SKM-1 (cell line): ENCODE measurements around the gene USP13.
"Not testable (repeated sequence)": the region's sequence is repeated elsewhere in the genome, so short reads cannot be mapped to it uniquely, and the experiment has no call there.

ENCODE experiments used
- DNase-seq: peaks from one replicate; lab custom pipeline; 2025; ENCODE audit not compliant: unreplicated experiment; lab: John Stamatoyannopoulos, UW

USP13 gene

DNA sequence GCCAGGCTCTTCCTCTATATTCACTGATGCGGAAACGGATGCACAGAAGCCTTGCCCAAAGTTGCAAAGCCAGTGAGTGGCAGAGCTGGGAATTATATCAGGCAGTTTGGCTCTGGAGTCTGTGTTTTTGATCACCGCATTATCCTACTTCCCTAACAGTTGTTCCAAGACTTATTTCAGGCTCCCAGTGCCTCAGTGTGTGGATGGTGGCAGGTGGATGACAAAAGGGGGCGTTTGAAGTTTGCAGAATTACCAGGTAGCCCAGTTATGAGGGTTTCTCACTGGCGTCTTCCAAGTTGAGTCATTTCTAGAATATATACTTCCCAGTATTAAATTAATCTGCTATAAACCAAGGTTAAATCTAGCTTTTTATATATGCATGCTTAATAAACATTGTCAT, 81.0 kb downstream of the USP13 start:
- no peak for DNase-seq

DNA sequence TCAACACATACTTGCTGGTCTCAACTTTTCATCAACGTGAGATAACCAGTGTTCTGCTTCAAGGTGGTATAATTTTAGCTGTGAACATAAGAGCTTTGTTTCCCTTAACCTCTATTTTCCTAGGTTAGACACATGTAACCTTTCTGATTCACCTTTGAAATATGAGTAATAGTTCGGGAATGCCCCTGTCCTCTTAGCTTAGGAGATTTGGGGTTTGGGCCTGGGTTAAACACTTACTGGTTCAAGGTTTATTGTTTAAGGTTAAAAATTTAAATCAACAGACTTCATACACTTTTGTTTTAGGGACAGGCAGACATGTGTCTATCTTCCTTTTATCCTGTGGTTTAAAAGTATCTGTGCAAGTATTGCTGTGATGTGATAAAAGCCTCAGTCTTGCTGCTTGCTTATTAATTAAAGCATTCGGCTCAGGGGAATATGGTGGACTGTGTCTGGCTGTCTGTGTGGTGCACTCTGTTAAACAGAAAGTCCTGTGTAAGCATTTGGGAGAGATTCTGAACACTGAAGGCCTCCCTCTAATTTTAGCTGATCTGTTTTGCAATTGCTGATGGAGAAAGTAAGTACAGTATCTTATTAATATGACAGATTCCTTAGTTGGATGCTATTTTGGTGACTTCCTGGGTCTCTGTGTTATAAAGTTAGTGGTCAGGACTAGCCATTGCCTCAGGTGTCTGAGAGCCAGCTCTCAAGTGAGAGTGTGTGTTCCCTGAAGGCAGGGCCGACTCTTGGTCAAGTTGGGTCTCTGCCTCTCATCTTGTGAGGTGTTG, 81.8 kb downstream of the USP13 start:
- no peak for DNase-seq

DNA sequence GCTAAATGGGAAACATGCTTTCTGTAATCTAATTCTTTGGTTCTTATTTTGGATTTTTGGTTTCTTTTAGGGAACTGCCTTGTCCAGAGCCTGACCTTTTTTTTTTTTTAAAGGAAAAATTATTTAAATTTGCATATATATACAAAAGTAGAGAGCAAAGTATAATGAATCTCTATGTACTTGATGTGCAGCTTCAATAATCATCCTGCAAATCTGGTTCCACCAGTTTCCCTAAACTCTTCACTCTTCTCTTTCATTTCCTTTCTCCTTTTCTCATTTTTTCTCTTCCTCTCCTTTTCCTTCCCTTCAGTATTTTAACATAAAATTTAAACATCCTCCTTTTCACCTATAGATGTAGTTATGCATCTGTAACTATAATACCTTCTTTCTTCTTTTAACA, 82.5 kb downstream of the USP13 start:
- DNase-seq: no peak

DNA sequence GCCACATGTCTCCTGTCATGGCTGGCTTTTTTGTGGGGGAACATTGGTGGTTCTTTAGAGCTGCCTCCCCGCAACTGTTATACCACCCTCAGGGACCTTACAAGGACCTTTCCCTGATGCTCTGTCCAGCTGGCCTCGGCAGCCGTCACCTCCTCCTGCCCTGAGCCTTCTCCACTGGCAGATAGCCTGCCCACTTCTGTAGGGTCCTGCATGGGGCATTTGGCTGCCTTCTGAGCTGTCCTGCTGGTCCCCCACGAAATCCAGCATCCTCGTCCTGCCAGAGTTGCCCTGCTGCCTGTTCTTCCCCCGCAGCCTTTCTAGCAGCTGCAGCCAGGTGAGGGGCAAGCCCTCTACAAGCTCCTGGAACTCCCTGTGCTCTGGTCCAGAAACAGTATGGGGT, 86.2 kb downstream of the USP13 start:
- no peak for DNase-seq

DNA sequence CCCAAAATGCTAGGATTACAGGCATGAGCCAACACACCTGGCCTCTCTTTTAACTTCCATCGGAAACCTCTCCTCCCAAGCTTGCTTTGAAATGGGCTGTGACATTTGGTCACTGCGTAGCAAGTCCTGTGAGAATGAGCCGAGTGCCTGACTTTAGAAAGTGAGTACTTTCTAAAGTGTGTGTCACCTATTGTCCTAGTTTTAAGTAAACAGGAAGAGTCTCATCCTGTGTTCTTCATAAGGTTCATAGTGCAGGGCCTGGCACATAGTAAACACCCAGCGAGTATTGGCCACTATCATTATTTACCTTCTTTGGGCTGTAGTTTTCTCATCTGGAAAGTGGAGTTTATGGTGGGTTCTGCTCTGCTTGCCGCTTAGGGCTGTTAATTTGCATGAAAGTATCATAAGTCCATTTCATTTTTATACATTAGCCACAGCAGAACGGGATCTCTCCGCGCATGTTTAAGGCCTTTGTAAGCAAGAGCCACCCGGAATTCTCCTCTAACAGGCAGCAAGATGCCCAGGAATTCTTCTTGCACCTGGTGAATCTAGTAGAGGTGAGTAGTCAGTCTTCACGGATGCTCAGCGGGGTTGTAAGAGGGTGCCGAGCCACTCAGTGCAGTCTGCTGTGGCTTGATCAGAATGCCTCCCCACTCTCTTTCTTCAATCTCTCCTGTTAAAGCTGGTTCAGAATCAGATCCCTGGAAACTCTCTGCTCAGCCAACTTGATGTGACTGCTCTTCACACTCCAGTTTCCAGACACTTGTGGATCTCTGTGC, 87.2 kb downstream of the USP13 start:
- no peak for DNase-seq

DNA sequence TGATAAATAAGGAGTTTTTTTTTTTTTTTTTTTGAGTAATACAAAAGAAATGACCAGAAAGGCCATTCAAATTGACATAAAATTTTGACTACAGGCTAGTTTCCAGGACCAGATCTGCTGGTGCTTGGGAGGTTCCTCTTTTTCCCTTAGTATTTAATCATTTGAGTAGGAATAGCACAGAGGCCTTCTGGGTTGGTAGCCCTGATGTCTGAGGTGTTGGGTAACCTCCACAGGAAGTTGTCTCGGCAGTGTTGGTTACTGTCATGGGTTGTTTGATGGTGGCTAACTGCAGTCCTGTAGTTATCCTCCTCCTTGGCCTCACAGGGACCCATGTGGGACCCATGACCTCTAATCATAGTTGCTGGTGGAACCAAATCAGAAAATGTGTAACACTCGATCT, 91.1 kb downstream of the USP13 start:
- peak; percentile 57 for DNase-seq

DNA sequence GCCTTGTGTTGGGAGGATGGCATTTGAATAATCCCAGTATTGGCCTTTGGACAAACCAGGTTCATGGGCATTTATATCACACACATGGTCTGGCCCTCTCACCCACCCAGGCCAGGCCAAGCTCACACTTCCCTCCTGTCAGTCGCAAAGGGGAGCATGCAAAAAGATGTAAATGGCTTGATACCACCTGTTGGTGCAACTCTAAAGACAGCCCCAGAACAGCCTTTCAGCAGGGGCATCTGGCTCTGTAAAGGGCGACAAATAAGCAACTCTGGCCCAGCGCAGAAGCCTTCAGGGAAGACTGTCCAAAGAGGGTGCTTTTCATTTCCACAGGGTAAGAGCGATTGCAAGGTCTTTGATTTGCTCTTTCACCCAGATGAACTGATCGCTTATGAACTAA, 91.8 kb downstream of the USP13 start:
- DNase-seq: no peak

DNA sequence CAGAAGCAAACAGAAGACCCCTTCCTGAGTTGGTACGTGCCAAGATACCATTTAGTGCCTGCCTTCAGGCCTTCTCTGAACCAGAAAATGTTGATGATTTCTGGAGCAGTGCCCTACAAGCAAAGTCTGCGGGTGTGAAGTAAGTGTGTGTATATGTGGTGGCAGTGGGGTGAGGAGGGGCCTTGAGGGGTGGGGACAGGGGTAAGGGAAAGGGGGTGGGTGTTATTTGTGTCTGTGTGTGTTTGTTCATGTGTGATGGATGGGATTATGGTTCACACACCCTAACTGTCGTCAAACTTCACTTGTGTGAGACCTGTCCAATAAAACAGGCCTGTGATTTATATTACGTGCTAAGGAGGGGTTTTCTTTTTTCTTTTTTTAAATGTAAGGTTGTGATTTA, 92.2 kb downstream of the USP13 start:
- DNase-seq: no peak

DNA sequence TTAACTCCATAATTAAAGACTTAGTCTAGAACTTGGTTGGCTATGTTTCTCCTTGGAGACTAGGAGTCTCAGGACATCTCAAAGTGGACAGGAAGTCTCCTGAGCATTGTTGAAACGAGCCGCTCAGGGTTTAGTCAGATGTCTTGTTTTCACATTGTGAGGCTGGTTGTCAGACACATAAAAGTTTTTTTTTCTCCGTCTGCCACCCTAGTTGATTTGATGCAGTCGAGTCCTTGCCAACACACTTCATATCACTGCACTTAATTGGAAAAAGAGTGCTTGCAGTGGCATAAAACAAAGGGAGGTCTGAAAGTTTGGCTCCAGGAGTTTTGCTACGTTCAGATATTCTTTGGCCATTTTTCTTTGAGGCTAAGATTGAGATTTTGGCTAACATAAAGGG, 92.9 kb downstream of the USP13 start:
- no peak for DNase-seq

DNA sequence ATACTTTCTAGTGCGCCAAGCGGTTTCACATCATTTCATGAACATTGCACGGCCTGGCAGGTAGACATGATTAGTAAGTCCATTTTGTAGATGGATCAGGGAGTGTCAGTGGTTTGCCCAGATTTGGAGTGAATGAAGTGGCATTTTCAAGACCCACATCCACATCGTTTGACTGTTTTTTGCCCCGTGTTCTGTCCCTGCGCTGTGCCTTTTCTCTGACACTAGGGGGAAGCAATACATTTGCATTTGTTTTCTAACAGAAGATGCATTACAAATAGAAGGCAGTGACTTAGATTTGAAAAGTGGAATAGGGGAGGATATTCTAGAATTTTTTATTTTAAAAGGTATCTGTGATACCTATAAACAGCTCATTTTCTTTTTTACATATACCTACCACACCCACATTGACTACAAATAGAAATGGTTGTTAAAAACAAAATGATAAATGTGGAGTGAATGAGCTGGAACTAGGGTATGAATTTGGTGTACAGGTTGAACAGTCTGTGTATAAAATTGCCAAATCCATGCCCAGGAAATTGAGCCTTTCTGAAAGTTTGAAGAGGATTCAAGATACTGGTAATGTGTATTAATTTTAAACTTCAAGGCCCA, 98.0 kb downstream of the USP13 start:
- DNase-seq: peak; percentile 8

DNA sequence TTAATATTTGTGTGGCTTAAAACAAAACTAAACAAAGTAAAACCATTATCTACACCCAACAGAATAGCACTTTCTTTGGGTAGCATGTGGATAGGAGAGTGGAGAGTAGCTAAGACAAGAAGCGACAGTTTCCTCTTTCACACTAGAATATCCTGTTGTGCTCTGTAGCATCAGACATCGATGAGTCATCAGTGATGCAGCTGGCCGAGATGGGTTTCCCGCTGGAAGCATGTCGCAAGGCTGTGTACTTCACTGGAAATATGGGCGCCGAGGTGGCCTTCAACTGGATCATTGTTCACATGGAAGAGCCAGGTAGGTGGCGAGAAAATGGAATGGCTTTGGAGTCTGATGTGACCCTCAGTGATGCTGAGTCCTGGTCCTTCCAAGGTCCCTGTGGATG, 108.1 kb downstream of the USP13 start:
- no peak for DNase-seq

DNA sequence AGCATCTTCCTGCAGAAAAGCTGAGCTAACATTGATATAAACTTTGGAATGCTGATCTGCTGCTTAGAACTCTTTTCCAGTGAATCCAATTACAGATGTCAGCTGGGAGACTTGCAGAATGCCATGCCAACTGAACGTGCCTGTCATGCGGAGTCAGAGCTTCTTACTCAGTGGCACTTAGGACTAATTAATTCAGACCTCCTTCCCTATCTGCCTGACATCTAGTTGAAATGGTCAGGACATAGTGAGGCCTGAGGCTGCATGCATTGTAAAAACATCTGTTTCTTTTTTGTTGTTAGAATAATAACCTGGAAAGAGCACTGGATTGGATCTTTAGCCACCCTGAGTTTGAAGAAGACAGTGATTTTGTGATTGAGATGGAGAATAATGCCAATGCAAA, 112.6 kb downstream of the USP13 start:
- DNase-seq: no peak

DNA sequence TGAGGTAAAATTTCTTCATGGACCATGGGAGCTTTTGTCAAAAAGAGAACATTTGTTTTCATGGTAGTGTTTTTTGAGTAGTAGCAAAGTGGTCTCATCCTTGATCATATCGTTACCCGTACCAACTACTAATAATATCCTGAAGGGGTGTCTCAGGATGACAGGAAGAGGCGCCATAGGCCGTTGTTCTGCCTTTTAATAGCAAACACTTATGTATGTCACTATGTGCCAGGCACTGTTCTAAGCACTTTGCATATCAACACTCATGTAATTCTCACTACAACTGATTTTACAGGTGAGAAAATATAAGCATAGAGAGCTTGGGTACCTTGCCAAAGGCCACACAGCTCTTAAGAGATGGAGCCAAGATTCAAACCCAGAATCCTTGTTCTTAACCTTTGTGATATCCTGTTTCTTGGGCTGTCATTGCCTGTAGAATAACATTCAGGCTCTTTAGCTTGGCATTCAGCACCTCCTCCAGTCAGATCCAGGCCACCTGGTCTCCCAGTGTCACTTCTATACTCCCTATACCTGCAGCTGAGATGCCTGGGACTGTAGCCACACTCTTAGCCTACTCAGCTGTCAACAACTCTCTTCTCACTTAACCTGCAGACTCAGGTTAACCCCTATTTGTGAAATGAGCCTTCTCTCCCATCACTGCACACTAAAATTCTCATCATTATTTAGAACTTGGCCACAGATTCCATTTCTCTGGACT, 113.7 kb downstream of the USP13 start:
- no peak for DNase-seq

DNA sequence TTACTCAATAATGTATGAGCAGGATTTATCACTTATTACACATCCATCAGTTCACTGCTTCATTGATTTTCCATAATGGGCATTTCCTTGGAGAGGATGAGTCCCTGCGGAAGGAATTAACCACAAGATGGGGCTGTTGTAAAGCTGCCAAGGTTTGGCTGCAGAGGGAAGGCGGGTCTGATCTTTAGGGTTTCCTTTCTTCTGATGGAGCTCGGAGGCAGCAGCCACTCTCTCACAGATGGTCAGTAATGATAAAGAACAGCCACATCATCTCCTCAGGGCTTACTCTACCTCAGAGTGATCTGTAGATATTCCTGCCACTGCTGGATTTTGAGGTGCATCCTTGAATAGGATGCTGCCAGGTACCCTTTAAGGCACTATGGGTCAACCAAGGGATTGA, 115.2 kb downstream of the USP13 start:
- DNase-seq: no peak

DNA sequence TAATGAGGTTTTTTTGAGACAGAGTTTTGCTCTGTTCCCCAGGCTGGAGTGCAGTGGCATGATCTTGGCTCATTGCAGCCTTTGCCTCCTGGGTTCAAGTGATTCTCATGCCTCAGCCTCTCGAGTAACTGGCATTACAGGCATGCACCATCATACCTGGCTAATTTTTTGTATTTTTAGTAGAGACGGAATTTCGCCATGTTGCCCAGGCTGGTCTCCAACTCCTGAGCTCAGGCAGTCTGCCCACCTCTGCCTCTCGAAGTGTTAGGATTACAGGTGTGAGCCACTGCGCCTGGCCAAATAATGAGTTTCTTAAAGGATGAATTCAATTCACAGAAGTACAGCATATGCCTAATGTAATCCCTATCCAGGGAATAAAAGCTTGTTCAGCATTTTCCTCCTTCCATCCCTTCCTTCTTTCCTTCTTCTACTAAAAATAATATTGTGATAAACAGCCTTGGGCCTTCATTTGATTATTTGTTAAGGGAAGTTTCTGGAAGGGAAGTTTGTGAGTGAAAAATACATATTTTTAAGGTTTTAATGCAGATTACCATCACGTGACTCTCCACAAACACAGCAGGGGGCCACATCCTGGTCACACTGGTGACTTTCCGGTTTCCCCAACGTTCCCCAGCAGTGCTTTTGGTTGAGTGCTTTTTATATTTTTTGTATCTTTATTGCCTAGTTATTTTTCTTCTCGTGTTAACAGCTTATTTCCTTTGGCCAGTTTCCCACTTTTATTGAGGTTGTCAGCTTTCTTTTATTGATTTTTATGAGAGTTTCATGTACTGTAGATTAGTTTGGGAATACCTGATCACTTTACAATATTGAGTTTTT, 116.8 kb downstream of the USP13 start:
- DNase-seq: no peak

DNA sequence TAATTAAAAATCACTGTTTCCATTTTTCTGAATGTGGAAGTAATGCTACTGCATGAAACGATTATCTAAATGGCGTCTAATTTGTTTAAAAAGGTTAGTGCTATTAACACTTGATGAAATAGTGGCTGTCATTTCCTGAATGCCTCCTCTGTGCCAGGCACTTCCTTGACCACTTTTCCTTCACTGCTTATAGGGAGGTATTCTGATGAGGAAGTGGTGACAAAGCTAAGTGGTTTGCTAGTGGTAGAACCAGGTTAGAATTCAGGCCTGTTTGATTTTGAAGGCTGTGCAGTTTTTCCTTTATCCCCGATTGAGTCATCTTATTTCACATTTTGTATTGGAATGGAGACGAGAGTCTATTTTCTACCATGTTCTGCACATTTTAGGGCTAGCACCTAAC, 119.0 kb downstream of the USP13 start:
- DNase-seq: no peak

DNA sequence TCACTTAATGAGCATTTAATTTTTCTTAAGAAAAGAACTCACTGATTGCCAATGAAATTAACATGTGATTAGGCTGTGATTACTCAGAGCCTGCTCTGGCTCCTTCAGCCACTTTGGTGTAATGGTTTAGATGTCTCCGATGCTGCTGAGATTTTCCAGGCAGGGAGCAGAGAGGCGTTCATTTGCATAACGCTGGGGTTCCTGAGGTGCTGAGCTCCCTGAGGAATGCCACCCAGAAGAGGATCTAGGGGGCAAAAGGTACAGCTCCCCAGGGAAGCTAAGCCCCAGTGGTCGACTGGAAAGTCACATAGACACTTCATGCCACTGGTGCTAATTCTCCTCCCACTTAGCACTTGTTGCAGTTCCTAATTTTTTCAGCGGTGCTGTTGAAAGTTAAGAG, 119.5 kb downstream of the USP13 start:
- no peak for DNase-seq

DNA sequence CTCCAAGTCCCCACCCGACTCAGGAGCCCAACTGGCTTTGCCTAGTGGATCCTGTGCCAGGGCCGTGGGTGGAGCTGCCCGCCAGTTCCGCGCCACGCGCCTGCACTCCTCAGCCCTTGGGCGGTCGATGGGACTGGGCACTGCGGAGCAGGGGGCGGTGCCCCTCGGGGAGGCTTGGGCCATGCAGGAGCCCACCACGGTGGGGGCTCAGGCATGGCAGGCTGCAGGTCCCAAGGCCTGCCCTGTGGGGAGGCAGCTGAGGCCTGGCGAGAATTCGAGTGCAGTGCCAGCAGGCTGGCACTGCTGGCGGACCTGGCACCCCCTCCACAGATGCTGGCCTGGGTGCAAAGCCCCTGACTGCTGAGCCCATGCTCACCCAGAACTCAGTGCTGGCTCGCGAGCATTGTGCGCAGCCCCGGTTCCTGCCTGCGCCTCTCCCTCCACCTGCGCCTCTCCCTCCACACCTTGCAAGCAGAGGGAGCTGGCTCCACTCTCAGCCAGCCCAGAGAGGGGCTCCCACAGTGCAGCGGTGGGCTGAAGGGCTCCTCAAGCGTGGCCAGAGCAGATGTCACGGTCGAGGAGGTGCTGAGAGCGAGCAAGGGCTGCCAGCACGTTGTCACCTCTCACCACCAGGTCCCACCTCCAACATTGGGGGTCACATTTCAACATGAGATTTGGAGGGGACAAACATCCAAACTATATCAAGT, 122.7 kb downstream of the USP13 start:
- DNase-seq: no peak

DNA sequence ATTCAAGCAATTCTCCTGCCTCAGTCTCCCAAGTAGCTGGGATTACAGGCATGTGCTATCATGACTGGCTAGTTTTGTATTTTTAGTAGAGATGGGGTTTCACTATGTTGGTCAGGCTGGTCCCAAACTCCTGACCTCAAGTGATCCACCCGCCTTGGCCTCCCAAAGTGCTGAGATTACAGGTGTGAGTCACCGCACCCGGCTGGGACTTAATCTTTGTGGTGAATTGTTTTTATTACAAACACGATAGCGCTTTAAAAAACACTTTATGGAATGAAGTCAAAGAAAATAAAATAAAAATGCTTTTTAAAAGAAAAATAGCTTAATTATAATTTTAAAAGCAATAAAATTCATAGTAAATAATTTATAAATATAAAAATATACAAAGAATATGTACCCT, 130.0 kb downstream of the USP13 start:
- DNase-seq: not testable (repeated sequence)

DNA sequence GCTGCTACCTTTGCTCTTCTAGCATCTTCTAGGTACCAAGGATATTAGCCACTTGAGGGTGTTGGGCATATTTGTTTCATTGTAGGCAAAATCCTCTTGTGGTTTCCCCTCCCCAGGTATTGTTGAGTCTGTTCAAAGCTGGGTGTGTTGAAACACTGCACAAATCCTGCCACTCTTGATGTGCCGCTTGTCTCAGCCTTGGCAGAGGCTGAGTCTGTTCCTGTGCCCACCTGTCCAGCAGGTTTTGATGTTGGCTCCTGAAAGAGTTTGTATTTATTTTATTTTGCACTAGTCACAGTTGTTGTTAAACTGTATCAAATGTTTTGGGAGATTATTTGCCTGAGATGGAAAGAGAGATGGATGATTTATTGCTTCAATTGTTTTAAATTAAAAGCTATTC, 136.2 kb downstream of the USP13 start:
- no peak for DNase-seq
